T-helper 9 cell (primary cell): ENCODE measurements around the gene AKIRIN1.
"Not testable (repeated sequence)": the region's sequence is repeated elsewhere in the genome, so short reads cannot be mapped to it uniquely, and the experiment has no call there.

Experiments
- DNase-seq: peaks from one replicate; pipeline ENCODE4 v3.0.0-alpha.2; 2020

Gene AKIRIN1

GRCh38 chr1:39046613-39047210, 55.6 kb downstream of the AKIRIN1 start:
- DNase-seq: no peak

GRCh38 chr1:39047374-39048229, 56.5 kb downstream of the AKIRIN1 start:
- no peak for DNase-seq

- no peak for DNase-seq
Observed at GRCh38 chr1:39048745-39049370, 57.8 kb downstream of the AKIRIN1 start.

GRCh38 chr1:39050001-39050400, 58.9 kb downstream of the AKIRIN1 start:
- no peak for DNase-seq

- DNase-seq: not testable (repeated sequence)
Observed at GRCh38 chr1:39051193-39051850, 60.2 kb downstream of the AKIRIN1 start.

GRCh38 chr1:39051956-39052355, 60.9 kb downstream of the AKIRIN1 start:
- DNase-seq: no peak

GRCh38 chr1:39055213-39055710, 64.2 kb downstream of the AKIRIN1 start:
- not testable (repeated sequence) for DNase-seq
